Endothelial cell of umbilical vein (primary cell): ENCODE measurements around the gene ERCC2. TPM values are rescaled to one million over a fixed set of nuclear protein-coding genes. Genes with fewer than 3 reads are reported as not detected.

Experiments
- BruUV-seq: library from RNA; stranded (reverse); fragments of 400-500 nt; replicated peaks from 2 replicates; lab custom pipeline; 2021; lab: Mats Ljungman, UMichigan
- CTCF ChIA-PET: fragments of 300-600, 350-600 bp; sonication (Branson Sonifier 250); formaldehyde crosslinking; loops from one replicate; lab custom pipeline; 2021; ENCODE audit warnings: antibody characterized with exemption, inconsistent platforms; lab: Charles Lee
- POLR2A ChIA-PET: fragments of 300-600, 350-600 bp; sonication (Branson Sonifier 250); formaldehyde crosslinking; loops from one replicate; lab custom pipeline; 2021; ENCODE audit warnings: antibody characterized with exemption, inconsistent platforms; lab: Charles Lee
- DNase-seq: peaks from one replicate; pipeline ENCODE4 v3.0.0-alpha.2; 2011; ENCODE audit warnings: low read depth, low spot score
- FAIRE-seq: peaks from 2 replicates; lab custom pipeline; 2011; peaks lifted over from hg19 to GRCh38; lab: Jason Lieb, UNC
- H2AFZ ChIP-seq: 2 replicates; pipeline ENCODE4 v1.6.0; 2012; ENCODE audit warnings: low read depth, low read length, control low read depth, inconsistent platforms
- H3K27ac ChIP-seq: 2 replicates; pipeline ENCODE4 v1.5.1; 2011; ENCODE audit warnings: low read depth, mild to moderate bottlenecking, control low read depth, low read length, moderate library complexity; ENCODE audit not compliant: insufficient read depth
- H3K27me3 ChIP-seq, 2 experiments: 2 replicates each; pipeline versions ENCODE4 v1.6.0 to v1.6.1; 2011; ENCODE audit warnings: low read length in 2 of 2, mixed read lengths in 1 of 2; ENCODE audit not compliant: control insufficient read depth in 2 of 2, insufficient read depth in 2 of 2
- H3K36me3 ChIP-seq, 2 experiments: 2 replicates in 1 of 2; 3 replicates in 1 of 2; pipeline ENCODE4 v1.5.1; 2011; ENCODE audit warnings: low read length in 2 of 2, mild to moderate bottlenecking in 1 of 2, moderate library complexity in 1 of 2; ENCODE audit not compliant: control insufficient read depth in 2 of 2, insufficient read depth in 2 of 2; ENCODE audit errors: extremely low read depth in 1 of 2
- H3K4me1 ChIP-seq: 3 replicates; pipeline ENCODE4 v1.5.1; 2011; ENCODE audit warnings: mild to moderate bottlenecking, low read length; ENCODE audit not compliant: control insufficient read depth, insufficient read depth; ENCODE audit errors: extremely low read depth
- H3K4me2 ChIP-seq: 2 replicates; pipeline ENCODE4 v1.6.1; 2011; ENCODE audit warnings: low read length, control low read depth, mixed read lengths; ENCODE audit not compliant: insufficient read depth
- H3K4me3 ChIP-seq, 3 experiments: fragments of 200-600 bp in 1 of 3; sonication (generic), shearing (Covaris generic) in 1 of 3; replicated peaks in 1 of 3; 2 replicates each; pipeline ENCODE4 v1.5.1; 2011 to 2016; ENCODE audit warnings: control low read depth in 3 of 3, low read length in 3 of 3, mild to moderate bottlenecking in 2 of 3, inconsistent platforms in 1 of 3, low read depth in 1 of 3, moderate library complexity in 1 of 3; ENCODE audit not compliant: insufficient read depth in 1 of 3
- H3K79me2 ChIP-seq: 2 replicates; pipeline ENCODE4 v1.6.0; 2012; ENCODE audit warnings: low read length, inconsistent platforms; ENCODE audit not compliant: control insufficient read depth, insufficient read depth
- H3K9ac ChIP-seq: replicated peaks from 2 replicates; pipeline ENCODE3; 2011; ENCODE audit warnings: low read length, control low read depth; ENCODE audit not compliant: insufficient read depth; ENCODE audit errors: extremely low read depth
- H3K9me1 ChIP-seq: replicated peaks from 3 replicates; pipeline ENCODE4 v1.6.0; 2011; ENCODE audit warnings: mild to moderate bottlenecking, low read length; ENCODE audit not compliant: control insufficient read depth, insufficient read depth; ENCODE audit errors: extremely low read depth
- H3K9me3 ChIP-seq: replicated peaks from 2 replicates; pipeline ENCODE4 v1.5.1; 2012; ENCODE audit warnings: low read length, inconsistent platforms; ENCODE audit not compliant: control insufficient read depth, insufficient read depth
- H4K20me1 ChIP-seq: replicated peaks from 2 replicates; pipeline ENCODE3; 2011; ENCODE audit warnings: mild to moderate bottlenecking, low read length; ENCODE audit not compliant: control insufficient read depth, insufficient read depth; ENCODE audit errors: extremely low read depth
- EZH2 ChIP-seq: IDR thresholded peaks from 2 replicates; pipeline ENCODE4 v1.6.1; 2012; ENCODE audit warnings: borderline replicate concordance, low read depth, mild to moderate bottlenecking, moderate library complexity, low read length, inconsistent platforms; ENCODE audit not compliant: severe bottlenecking
- FOS ChIP-seq: IDR thresholded peaks from 2 replicates; pipeline ENCODE4 v1.6.1; 2011; ENCODE audit warnings: mild to moderate bottlenecking, low read length, moderate library complexity, borderline replicate concordance; ENCODE audit not compliant: insufficient read depth
- GATA2 ChIP-seq: IDR thresholded peaks from 2 replicates; pipeline ENCODE4 v1.7.0; 2011; ENCODE audit warnings: low read depth, mild to moderate bottlenecking, moderate library complexity, mixed read lengths, low read length; ENCODE audit not compliant: insufficient read length, insufficient read depth
- JUN ChIP-seq: IDR thresholded peaks from 2 replicates; pipeline ENCODE4 v1.6.1; 2011; ENCODE audit warnings: borderline replicate concordance, low read depth; ENCODE audit not compliant: insufficient read length, insufficient read depth
- MYC ChIP-seq: IDR thresholded peaks from one replicate; pipeline ENCODE4 v1.6.1; 2011; ENCODE audit warnings: mild to moderate bottlenecking, low read depth, low read length
- POLR2A ChIP-seq: IDR thresholded peaks from 2 replicates; pipeline ENCODE4 v1.6.1; 2012; ENCODE audit warnings: low read depth, mild to moderate bottlenecking, control low read depth, low read length
- POLR2AphosphoS5 ChIP-seq: IDR thresholded peaks from 2 replicates; pipeline ENCODE4 v1.6.1; 2012; ENCODE audit warnings: low read depth, mild to moderate bottlenecking, control low read depth, low read length, moderate library complexity; ENCODE audit not compliant: insufficient read depth
- dilution Hi-C: fragments of 300-500 bp; cut with MboI; formaldehyde crosslinking; loops from one replicate; pipeline ENCODE4 v1.15.0; 2019; ENCODE audit warnings: low sequenced_read_pairs; ENCODE audit not compliant: extremely low pct_ligation_motif_present
- intact Hi-C: fragments of 100-400 bp; cut with micrococcal nuclease; formaldehyde crosslinking; loops from one replicate; pipeline ENCODE4 v1.10.0; 2022
- polyA plus RNA-seq, 4 experiments: library from polyadenylated mRNA; depleted of rRNA in 3 of 4; stranded (reverse) in 3 of 4; unstranded in 1 of 4; fragments of >200 nt; gene quantifications; 2 replicates each; pipeline versions ENCODE4 v1.2.1 to v1.2.3, GENCODE V29; 2011 to 2012; ENCODE audit warnings: missing spikeins in 1 of 4
- total RNA-seq: library from RNA; stranded (reverse); gene quantifications from 2 replicates; pipeline ENCODE4 v1.2.3, GENCODE V29; 2021
- TF ChIP-seq, protein P1 (sequence below), 2 donors: IDR thresholded peaks; 1 replicate in 1 of 2; 2 replicates in 1 of 2; pipeline ENCODE4 v1.5.1; 2011; ENCODE audit warnings: low read length in 2 of 2, mild to moderate bottlenecking in 2 of 2, moderate library complexity in 2 of 2, control low read depth in 1 of 2, inconsistent platforms in 1 of 2, low read depth in 1 of 2; ENCODE audit not compliant: insufficient read depth in 1 of 2; ENCODE audit errors: extremely low read depth in 1 of 2
- TF ChIP-seq, protein P2 (sequence below): IDR thresholded peaks from 2 replicates; pipeline ENCODE4 v1.6.1; 2011; ENCODE audit not compliant: insufficient read depth, insufficient read length

The ERCC2 gene
- total and polyA plus RNA-seq, 2 donors (not counting 3 experiments of a cell fraction or from before 2014, with no cell fraction given), result 59.9 to 61.8 TPM

DNA sequence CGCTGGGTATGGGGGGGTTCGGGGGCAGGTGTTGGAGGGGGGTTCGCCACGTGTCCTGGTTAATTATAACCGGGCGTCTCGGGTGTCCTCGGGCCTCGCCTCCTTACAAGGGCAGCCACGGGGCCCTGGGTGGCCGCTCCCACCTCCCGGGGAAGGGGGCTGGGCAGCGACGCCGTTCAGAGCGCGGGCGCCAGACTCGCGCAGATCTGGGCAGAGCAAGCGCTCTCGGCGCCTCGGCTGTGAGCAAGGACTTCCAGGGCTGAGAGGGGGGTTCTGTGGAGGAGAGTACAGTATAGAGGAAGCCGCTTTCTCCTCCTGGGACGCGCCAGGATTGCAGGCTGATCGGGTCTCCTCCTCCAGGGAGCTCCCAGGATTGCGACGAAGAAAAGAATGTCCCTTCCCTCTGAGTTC, 46.7 kb downstream of the ERCC2 start:
- DNase-seq, result no peak
- H3K4me3 ChIP-seq, result peak overlapping the region in 1 of 3 experiments; percentile 4
- no peaks in the 10 kb centered on the region for H3K9me3 ChIP-seq
- ChIA-PET POLR2A (no interaction called here), CTCF (no interaction called here)
- H4K20me1 ChIP-seq, result no peaks in the 10 kb centered on the region
- H3K9me1 ChIP-seq, result no peaks in the 10 kb centered on the region
- no peak for TF ChIP-seq FOS
- no peak for TF ChIP-seq JUN
- no peak for TF ChIP-seq POLR2A
- TF ChIP-seq, protein P1, sequence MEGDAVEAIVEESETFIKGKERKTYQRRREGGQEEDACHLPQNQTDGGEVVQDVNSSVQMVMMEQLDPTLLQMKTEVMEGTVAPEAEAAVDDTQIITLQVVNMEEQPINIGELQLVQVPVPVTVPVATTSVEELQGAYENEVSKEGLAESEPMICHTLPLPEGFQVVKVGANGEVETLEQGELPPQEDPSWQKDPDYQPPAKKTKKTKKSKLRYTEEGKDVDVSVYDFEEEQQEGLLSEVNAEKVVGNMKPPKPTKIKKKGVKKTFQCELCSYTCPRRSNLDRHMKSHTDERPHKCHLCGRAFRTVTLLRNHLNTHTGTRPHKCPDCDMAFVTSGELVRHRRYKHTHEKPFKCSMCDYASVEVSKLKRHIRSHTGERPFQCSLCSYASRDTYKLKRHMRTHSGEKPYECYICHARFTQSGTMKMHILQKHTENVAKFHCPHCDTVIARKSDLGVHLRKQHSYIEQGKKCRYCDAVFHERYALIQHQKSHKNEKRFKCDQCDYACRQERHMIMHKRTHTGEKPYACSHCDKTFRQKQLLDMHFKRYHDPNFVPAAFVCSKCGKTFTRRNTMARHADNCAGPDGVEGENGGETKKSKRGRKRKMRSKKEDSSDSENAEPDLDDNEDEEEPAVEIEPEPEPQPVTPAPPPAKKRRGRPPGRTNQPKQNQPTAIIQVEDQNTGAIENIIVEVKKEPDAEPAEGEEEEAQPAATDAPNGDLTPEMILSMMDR (IDR thresholded peaks at IDR 0.05; ENCODE audit: extremely low read depth in 1 of 2, insufficient read depth in 1 of 2, low read depth in 1 of 2, low read length in 2 of 2), result no peak
- intact Hi-C loops (no loop called here), dilution Hi-C loops (no loop called here)
- H3K4me2 ChIP-seq, result peak overlapping the region; percentile 44
- no peaks in the 10 kb centered on the region for H3K79me2 ChIP-seq
- no peak overlapping the region for H3K9ac ChIP-seq
- no TSS peak for BruUV-seq
- no peaks in the 10 kb centered on the region for H3K36me3 ChIP-seq
- peaks cover 4 to 5% of the 10 kb centered on the region in 2 experiments for H3K27me3 ChIP-seq
- H3K27ac ChIP-seq, result no peak overlapping the region
- no peaks in the 10 kb centered on the region for H3K4me1 ChIP-seq
- peak overlapping the region; percentile 84 for H2AFZ ChIP-seq
- no peak for FAIRE-seq

DNA sequence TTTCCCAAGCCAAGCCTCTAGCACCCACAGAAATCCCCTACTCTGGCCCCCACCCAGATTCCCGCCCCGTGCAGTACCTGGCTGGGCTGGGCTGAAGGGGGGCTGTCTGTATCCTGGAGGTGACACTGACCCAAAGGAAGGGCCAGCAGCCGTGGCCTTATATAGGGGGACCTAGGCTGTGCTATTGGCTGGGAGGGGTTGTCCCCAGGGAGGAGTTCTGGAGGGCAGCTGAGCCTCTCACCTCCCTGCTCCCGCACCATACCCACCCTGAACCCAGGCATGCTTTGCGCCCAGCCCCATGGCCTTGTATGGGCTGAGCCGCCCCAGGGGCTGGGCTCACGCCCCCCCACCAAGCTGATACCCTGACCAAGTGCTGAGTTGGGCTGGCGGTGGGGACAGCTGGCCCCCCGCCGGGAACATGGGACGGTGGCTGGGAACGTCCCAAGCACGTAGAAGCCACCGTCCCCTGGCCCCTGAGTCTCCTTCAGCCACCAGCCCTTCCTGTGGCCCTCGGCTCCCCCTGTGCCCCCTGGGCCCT, 47.6 kb downstream of the ERCC2 start, which contains the start of gene CKM:
CKM (minus strand) TSS at position 132 of the 538 bp plus-strand sequence. CDS start 3,162 bp downstream, outside the sequence.
- H2AFZ ChIP-seq, result peak within 1 kb of the TSS; percentile 84
- no peaks in the 10 kb centered on the region for H3K79me2 ChIP-seq
- ChIA-PET CTCF (no interaction called here), POLR2A (no interaction called here)
- no peaks in the 10 kb centered on the region for H3K4me1 ChIP-seq
- H3K27me3 ChIP-seq, result peaks cover 4 to 5% of the 10 kb centered on the region in 2 experiments
- no peak for FAIRE-seq
- no peaks in the 10 kb centered on the region for H3K36me3 ChIP-seq
- H3K4me3 ChIP-seq, result peak within 1 kb of the TSS in 1 of 3 experiments; percentile 4
- H3K9me3 ChIP-seq, result no peaks in the 10 kb centered on the region
- DNase-seq, result no peak
- H3K27ac ChIP-seq, result no peak within 1 kb of the TSS
- no TSS peak for BruUV-seq
- H3K9me1 ChIP-seq, result no peaks in the 10 kb centered on the region
- no peak within 1 kb of the TSS for H3K9ac ChIP-seq
- no peaks in the 10 kb centered on the region for H4K20me1 ChIP-seq
- intact Hi-C loops (no loop called here), dilution Hi-C loops (no loop called here)
- H3K4me2 ChIP-seq, result peak within 1 kb of the TSS; percentile 44
- TF ChIP-seq GATA2 (no peak), JUN (no peak), FOS (no peak), MYC (no peak), POLR2AphosphoS5 (no peak), POLR2A (no peak), EZH2 (no peak)
- TF ChIP-seq, protein P2, sequence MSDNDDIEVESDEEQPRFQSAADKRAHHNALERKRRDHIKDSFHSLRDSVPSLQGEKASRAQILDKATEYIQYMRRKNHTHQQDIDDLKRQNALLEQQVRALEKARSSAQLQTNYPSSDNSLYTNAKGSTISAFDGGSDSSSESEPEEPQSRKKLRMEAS, result no peak
- TF ChIP-seq, protein P1 (IDR thresholded peaks at IDR 0.05; ENCODE audit: extremely low read depth in 1 of 2, insufficient read depth in 1 of 2, low read depth in 1 of 2, low read length in 2 of 2), result no peak
